K562 (cell line): Measurements from ENCODE around the gene PABPC1L. TPM values are rescaled to one million over a fixed set of nuclear protein-coding genes. Genes with fewer than 3 reads are reported as not detected.

Source experiments
- ATAC-seq: fragments of 200-7000 bp; cut with Tn5 transposase; 3 replicates; pipeline ENCODE4 v1.9.1; 2020; ENCODE audit warnings: moderate library complexity
- BruUV-seq: library from RNA; stranded (reverse); fragments of 400-500 nt; replicated peaks from 2 replicates; lab custom pipeline; 2021; lab: Mats Ljungman, UMichigan
- CTCF ChIA-PET: fragments of 300-600 bp; formaldehyde crosslinking; extraction: SDS; loops from one replicate; lab custom pipeline; 2021; ENCODE audit warnings: low intra/inter-chr PET ratio; lab: Yijun Ruan, JAX
- POLR2A ChIA-PET: fragments of 300-600, 350-650 bp; sonication (Branson Sonifier 250); formaldehyde crosslinking; extraction: SDS; loops from one replicate; lab custom pipeline; 2021; ENCODE audit warnings: antibody characterized with exemption, inconsistent platforms; lab: Yijun Ruan, JAX
- DNase-seq, 4 experiments: peaks; one replicate each; pipeline versions ENCODE4 v3.0.0 to v3.0.0-alpha.2; 2011 to 2018; ENCODE audit warnings: low spot score in 3 of 4, mixed read lengths in 3 of 4; ENCODE audit errors: extremely low read depth in 1 of 4
- FAIRE-seq: peaks from 2 replicates; lab custom pipeline; 2011; peaks lifted over from hg19 to GRCh38; lab: Jason Lieb, UNC
- H2AFZ ChIP-seq: 2 replicates; pipeline ENCODE4 v1.6.0; 2011; ENCODE audit warnings: low read depth, low read length, control low read depth, inconsistent platforms
- H3K27ac ChIP-seq: fragments of 200-600 bp; 3 replicates; pipeline ENCODE4 v1.8.0; 2011; ENCODE audit warnings: low read depth, mild to moderate bottlenecking, control low read depth, inconsistent platforms, low read length, moderate library complexity, mixed read lengths; ENCODE audit errors: extremely low read depth
- H3K27me3 ChIP-seq, 2 experiments: fragments of 300-600 bp in 1 of 2; 2 replicates in 1 of 2; 3 replicates in 1 of 2; pipeline versions ENCODE4 v1.6.0 to v1.8.0; 2011; ENCODE audit warnings: inconsistent platforms in 2 of 2, low read length in 2 of 2, mild to moderate bottlenecking in 1 of 2, mixed read lengths in 1 of 2, moderate library complexity in 1 of 2; ENCODE audit not compliant: control insufficient read depth in 2 of 2, insufficient read depth in 2 of 2
- H3K36me3 ChIP-seq: fragments of 300-600 bp; 3 replicates; pipeline ENCODE4 v1.8.0; 2011; ENCODE audit warnings: mild to moderate bottlenecking, low read length, inconsistent platforms; ENCODE audit not compliant: control insufficient read depth, insufficient read depth
- H3K4me1 ChIP-seq, 2 experiments: fragments of 200-600 bp in 1 of 2; replicated peaks in 1 of 2; 2 replicates in 1 of 2; 3 replicates in 1 of 2; pipeline versions ENCODE4 v1.5.1 to v1.8.0; 2011; ENCODE audit warnings: inconsistent platforms in 2 of 2, low read length in 2 of 2, mild to moderate bottlenecking in 1 of 2, mixed read lengths in 1 of 2, moderate library complexity in 1 of 2; ENCODE audit not compliant: control insufficient read depth in 2 of 2, insufficient read depth in 2 of 2
- H3K4me2 ChIP-seq: 2 replicates; pipeline ENCODE4 v1.6.1; 2011; ENCODE audit warnings: low read length, control low read depth, inconsistent platforms, mixed read lengths; ENCODE audit not compliant: insufficient read depth
- H3K4me3 ChIP-seq: fragments of 200-600 bp; sonication (generic), shearing (Covaris generic); 2 replicates; pipeline ENCODE4 v1.5.1; 2016; ENCODE audit warnings: control low read depth, inconsistent platforms
- H3K79me2 ChIP-seq: fragments of 200-600 bp; 3 replicates; pipeline ENCODE4 v1.8.0; 2011; ENCODE audit warnings: low read length, inconsistent platforms; ENCODE audit not compliant: control insufficient read depth, insufficient read depth
- H3K9ac ChIP-seq, 2 experiments: 2 replicates each; pipeline versions ENCODE4 v1.6.0 to v1.6.1; 2011; ENCODE audit warnings: low read depth in 2 of 2, low read length in 2 of 2, control low read depth in 1 of 2, inconsistent platforms in 1 of 2, mild to moderate bottlenecking in 1 of 2, mixed read lengths in 1 of 2; ENCODE audit not compliant: insufficient read depth in 1 of 2
- H3K9me1 ChIP-seq: one replicate; pipeline ENCODE4 v1.6.0; 2011; ENCODE audit warnings: inconsistent platforms, mild to moderate bottlenecking, low read length, moderate library complexity; ENCODE audit not compliant: control insufficient read depth, insufficient read depth
- H3K9me3 ChIP-seq: replicated peaks from 2 replicates; pipeline ENCODE4 v1.5.1; 2011; ENCODE audit warnings: low read depth, low read length, inconsistent platforms; ENCODE audit not compliant: control insufficient read depth, insufficient read depth
- H4K20me1 ChIP-seq: replicated peaks from 2 replicates; pipeline ENCODE4 v1.6.1; 2011; ENCODE audit warnings: low read length, inconsistent platforms, mixed read lengths; ENCODE audit not compliant: control insufficient read depth, insufficient read depth
- CTBP1 ChIP-seq: fragments of 450-650 bp; IDR thresholded peaks from 2 replicates; pipeline ENCODE4 v1.6.1; 2016; ENCODE audit warnings: borderline replicate concordance
- JUND ChIP-seq, 2 experiments: IDR thresholded peaks; 2 replicates in 1 of 2; 3 replicates in 1 of 2; pipeline ENCODE4 v1.6.1; 2011; ENCODE audit warnings: borderline replicate concordance in 2 of 2, low read depth in 2 of 2, low read length in 2 of 2, improper control_type of control experiment in 1 of 2, missing biosample characterization in 1 of 2, missing genetic modification characterization in 1 of 2, missing genetic modification reagents in 1 of 2
- KAT7 ChIP-seq: sonication (generic); formaldehyde crosslinking; IDR thresholded peaks from 2 replicates; pipeline ENCODE4 v1.8.0; 2022; ENCODE audit warnings: missing genetic modification reagents, mild to moderate bottlenecking, borderline replicate concordance
- KDM5B ChIP-seq: fragments of 200-600 bp; sonication (generic); IDR thresholded peaks from 2 replicates; pipeline ENCODE4 v1.6.1; 2012; ENCODE audit warnings: low read depth, mild to moderate bottlenecking, moderate library complexity, low read length, control low read depth, inconsistent platforms; ENCODE audit not compliant: insufficient replicate concordance
- LEF1 ChIP-seq: fragments of 450-650 bp; IDR thresholded peaks from 2 replicates; pipeline ENCODE4 v1.6.1; 2016; ENCODE audit warnings: mild to moderate bottlenecking
- MCM3 ChIP-seq: fragments of 450-650 bp; IDR thresholded peaks from 2 replicates; pipeline ENCODE4 v1.6.1; 2016
- MED1 ChIP-seq: sonication (generic); formaldehyde crosslinking; IDR thresholded peaks from 2 replicates; pipeline ENCODE4 v1.8.1; 2023; ENCODE audit warnings: missing genetic modification reagents, borderline replicate concordance
- NR2C2 ChIP-seq, 2 experiments: fragments of 200-800 bp in 1 of 2; sonication (Bioruptor generic) in 1 of 2; sonication (generic) in 1 of 2; formaldehyde crosslinking in 1 of 2; IDR thresholded peaks; 2 replicates each; pipeline versions ENCODE4 v1.6.1 to v1.8.0; 2016 to 2022; ENCODE audit warnings: mild to moderate bottlenecking in 1 of 2, missing compliant biosample characterization in 1 of 2, missing genetic modification characterization in 1 of 2, missing genetic modification reagents in 1 of 2
- RBM14 ChIP-seq: fragments of 200-400 bp; formaldehyde crosslinking; IDR thresholded peaks from 2 replicates; pipeline ENCODE4 v1.6.1; 2018; ENCODE audit warnings: low read depth, mild to moderate bottlenecking, low read length, moderate library complexity, borderline replicate concordance; ENCODE audit not compliant: insufficient read depth
- SMARCE1 ChIP-seq: fragments of 450-650 bp; IDR thresholded peaks from 2 replicates; pipeline ENCODE4 v1.7.1; 2016; ENCODE audit warnings: mild to moderate bottlenecking
- TBP ChIP-seq: optimal IDR thresholded peaks from 2 replicates; pipeline ENCODE3; 2011; ENCODE audit warnings: low read depth, low read length, improper control_type of control experiment
- THRAP3 ChIP-seq: fragments of 450-650 bp; IDR thresholded peaks from 2 replicates; pipeline ENCODE4 v1.6.1; 2016; ENCODE audit warnings: mild to moderate bottlenecking, inconsistent platforms, borderline replicate concordance
- U2AF1 ChIP-seq: fragments of 200-400 bp; formaldehyde crosslinking; optimal IDR thresholded peaks from 2 replicates; pipeline ENCODE3; 2017; ENCODE audit warnings: mild to moderate bottlenecking, low read depth, low read length, moderate library complexity
- ZFP1 ChIP-seq: fragments of 450-650 bp; formaldehyde crosslinking; IDR thresholded peaks from 2 replicates; pipeline ENCODE4 v1.4.0; 2020; ENCODE audit warnings: mild to moderate bottlenecking, mixed read lengths
- ZNF253 ChIP-seq: fragments of 250-450 bp; sonication (Bioruptor Pico); conservative IDR thresholded peaks from 2 replicates; pipeline ENCODE4 v1.6.1; 2021; ENCODE audit warnings: mild to moderate bottlenecking
- ZNF398 ChIP-seq: fragments of 250-450 bp; sonication (Bioruptor Pico); IDR thresholded peaks from 2 replicates; pipeline ENCODE4 v1.8.0; 2021; ENCODE audit warnings: moderate library complexity, mild to moderate bottlenecking, inconsistent platforms
- ZNF584 ChIP-seq: fragments of 200-800 bp; sonication (Bioruptor generic); IDR thresholded peaks from 2 replicates; pipeline ENCODE4 v1.6.1; 2016; ENCODE audit warnings: low read depth, mild to moderate bottlenecking, missing genetic modification characterization, missing compliant biosample characterization
- whole genome bisulfite sequencing: fragments of 100-300 bp; shearing (Covaris generic); methylation state at CpG from one replicate; pipeline ENCODE4 v1.1.6; 2016; ENCODE audit warnings: low coverage, mixed read lengths; ENCODE audit not compliant: insufficient coverage; ENCODE audit errors: missing lambda C conversion rate; 5-methylcytosine and 5-hydroxymethylcytosine counted together
- in situ Hi-C: fragments of 300-500 bp; cut with MboI; formaldehyde crosslinking; loops from 4 replicates; pipeline ENCODE4 v1.15.0; 2018; ENCODE audit warnings: inconsistent platforms, mixed read lengths
- intact Hi-C: fragments of 100-400 bp; cut with micrococcal nuclease; formaldehyde crosslinking; loops from 2 replicates; pipeline ENCODE4 v1.14.2; 2022
- polyA plus RNA-seq, 8 experiments: library from polyadenylated mRNA; depleted of rRNA in 4 of 8; stranded (reverse) in 5 of 8; unstranded in 3 of 8; fragments of >200 nt; fragmentation: Nextera tagmentation in 2 of 8; fragmentation: Illumina TruSeq in 1 of 8; extraction: Ambion mirVana in 2 of 8; extraction: Trizol in 1 of 8; gene quantifications; 2 replicates each; pipeline versions ENCODE4 v1.2.1 to v1.2.3, GENCODE V29; 2011 to 2014; ENCODE audit warnings: inconsistent platforms in 1 of 8, missing spikeins in 1 of 8
- total RNA-seq, 7 experiments: library from RNA; depleted of rRNA in 6 of 7; stranded (reverse); fragments of >200 nt in 6 of 7; fragmentation: Illumina TruSeq in 2 of 7; extraction: Trizol in 2 of 7; gene quantifications; 2 replicates each; pipeline versions ENCODE4 v1.2.1 to v1.2.3, GENCODE V29; 2011 to 2021; ENCODE audit warnings: low replicate concordance in 1 of 7
- TF ChIP-seq, protein P1 (sequence below): fragments of 250-450 bp; sonication (Bioruptor Pico); IDR thresholded peaks from 2 replicates; pipeline ENCODE4 v1.5.0; 2021

The PABPC1L gene
- total and polyA plus RNA-seq, 9 of the 15 experiments (the other 6 are each of a cell fraction or from before 2014, with no cell fraction given): 6.0 to 90.3 (median 15.8) TPM

DNA sequence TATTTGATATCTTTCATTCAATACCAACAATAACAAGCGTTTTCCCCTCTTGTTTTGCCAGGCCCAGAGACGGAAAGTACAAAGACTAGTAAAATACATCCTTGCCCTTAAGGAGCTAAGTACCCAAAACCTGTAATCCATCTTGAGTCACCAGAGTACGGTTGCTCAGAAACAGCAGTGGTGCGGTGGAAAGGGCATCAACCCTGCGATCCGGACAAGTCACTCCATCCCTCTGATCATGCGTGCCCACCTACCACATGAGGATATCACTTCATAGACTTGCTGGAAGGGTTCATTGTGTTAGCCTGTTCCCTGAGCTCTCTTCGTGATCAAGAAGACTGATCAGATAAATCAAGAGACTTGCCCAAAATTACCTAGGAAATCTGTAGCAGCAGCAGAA is 48.4 kb downstream of the PABPC1L start (continued):
- TF ChIP-seq, protein P1, sequence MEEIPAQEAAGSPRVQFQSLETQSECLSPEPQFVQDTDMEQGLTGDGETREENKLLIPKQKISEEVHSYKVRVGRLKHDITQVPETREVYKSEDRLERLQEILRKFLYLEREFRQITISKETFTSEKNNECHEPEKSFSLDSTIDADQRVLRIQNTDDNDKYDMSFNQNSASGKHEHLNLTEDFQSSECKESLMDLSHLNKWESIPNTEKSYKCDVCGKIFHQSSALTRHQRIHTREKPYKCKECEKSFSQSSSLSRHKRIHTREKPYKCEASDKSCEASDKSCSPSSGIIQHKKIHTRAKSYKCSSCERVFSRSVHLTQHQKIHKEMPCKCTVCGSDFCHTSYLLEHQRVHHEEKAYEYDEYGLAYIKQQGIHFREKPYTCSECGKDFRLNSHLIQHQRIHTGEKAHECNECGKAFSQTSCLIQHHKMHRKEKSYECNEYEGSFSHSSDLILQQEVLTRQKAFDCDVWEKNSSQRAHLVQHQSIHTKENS (CRISPR knock-in tag): no peak
- TF ChIP-seq ZFP1 (no peak), MED1 (CRISPR knock-in tag) (no peak), KAT7 (CRISPR knock-in tag) (no peak)

GRCh38 chr20:44959082-44959637 is 49.3 kb downstream of the PABPC1L start:
- peak overlapping the region; percentile 64 for H3K4me3 ChIP-seq
- H3K27me3 ChIP-seq: no peaks in the 10 kb centered on the region
- no peak for FAIRE-seq
- H3K4me2 ChIP-seq: peak overlapping the region; percentile 81
- no TSS peak for BruUV-seq
- peak overlapping the region; percentile 69 to 95 for H3K9ac ChIP-seq
- in situ Hi-C loops: no loop called here
- no peaks in the 10 kb centered on the region for H3K9me3 ChIP-seq
- no peak for DNase-seq
- ATAC-seq: peak; percentile 9
- POLR2A ChIA-PET: interaction anchor here (0.6 to 2.8 kb wide), 11 partner anchors 10 to 777 kb away, joined by 3 to 9 read pairs (median 5); no protein-coding TSS in a partner anchor
- H4K20me1 ChIP-seq: no peaks in the 10 kb centered on the region
- H2AFZ ChIP-seq: no peak overlapping the region
- peaks cover 21 to 36% of the 10 kb centered on the region in 2 experiments for H3K4me1 ChIP-seq
- H3K27ac ChIP-seq: peak overlapping the region; percentile 81
- CTCF ChIA-PET: no interaction called here
- no peaks in the 10 kb centered on the region for H3K9me1 ChIP-seq
- H3K36me3 ChIP-seq: peaks cover 46% of the 10 kb centered on the region
- 2% methylated on average over 8 of the region's 8 CpGs for WGBS
- intact Hi-C loops: no loop called here
- H3K79me2 ChIP-seq: peaks cover 45% of the 10 kb centered on the region
- TF ChIP-seq MCM3 (no peak), U2AF1 (no peak), ZNF253 (CRISPR knock-in tag) (no peak), ZNF398 (no peak), NR2C2 (CRISPR knock-in tag; IDR thresholded peaks at IDR 0.05) (no peak), NR2C2 (tag; IDR thresholded peaks at IDR 0.05) (0 out of 2 replicates have a peak, but pooled peaks have one; percentile 3), RBM14 (no peak), LEF1 (peak; percentile 35; the same call in 1 of the 2 replicates), JUND (IDR thresholded peaks at IDR 0.05; ENCODE audit: borderline replicate concordance, low read depth, low read length) (no peak), JUND (tag; IDR thresholded peaks at IDR 0.05; ENCODE audit: borderline replicate concordance, low read depth, low read length) (0 out of 3 replicates have a peak, but pooled peaks have one; percentile 36), CTBP1 (no peak), ZNF584 (CRISPR knock-in tag) (no peak), KAT7 (CRISPR knock-in tag) (no peak), THRAP3 (no peak), TBP (no peak), SMARCE1 (no peak), KDM5B (no peak)
